OCI-LY7 (cell line): ENCODE measurements around the gene PSMB4. TPM values are rescaled to one million over a fixed set of nuclear protein-coding genes. Genes with fewer than 3 reads are reported as not detected.

ENCODE experiments used
- BruUV-seq: library from RNA; stranded (reverse); fragments of 400-500 nt; replicated peaks from 2 replicates; lab custom pipeline; 2021; lab: Mats Ljungman, UMichigan
- CTCF ChIA-PET: fragments of 300-600 bp; sonication (Branson Sonifier 250); formaldehyde crosslinking; loops from one replicate; lab custom pipeline; 2022; ENCODE audit warnings: antibody characterized with exemption; ENCODE audit not compliant: unreplicated experiment; lab: Charles Lee
- POLR2A ChIA-PET: fragments of 300-600 bp; sonication (Branson Sonifier 250); formaldehyde crosslinking; loops from one replicate; lab custom pipeline; 2022; ENCODE audit warnings: antibody characterized with exemption; lab: Charles Lee
- DNase-seq: peaks from one replicate; pipeline ENCODE4 v3.0.0-alpha.2; 2015; ENCODE audit warnings: low spot score
- H2AFZ ChIP-seq: fragments of 200-600 bp; sonication (generic), shearing (Covaris generic); 2 replicates; pipeline ENCODE4 v1.6.1; 2014; ENCODE audit warnings: mild to moderate bottlenecking, antibody characterized with exemption, low read length, moderate library complexity
- H3K27ac ChIP-seq: fragments of 200-600 bp; sonication (generic); 2 replicates; pipeline ENCODE4 v1.5.1; 2014; ENCODE audit warnings: mixed run types, low read depth, mild to moderate bottlenecking, moderate library complexity, low read length, inconsistent platforms; ENCODE audit not compliant: poor library complexity, severe bottlenecking
- H3K36me3 ChIP-seq: fragments of 200-600 bp; sonication (generic); 2 replicates; pipeline ENCODE4 v1.6.1; 2014; ENCODE audit warnings: mild to moderate bottlenecking, antibody characterized with exemption, low read length, moderate library complexity, mixed read lengths; ENCODE audit not compliant: insufficient read depth
- H3K4me1 ChIP-seq: fragments of 200-600 bp; sonication (generic); 2 replicates; pipeline ENCODE4 v1.5.1; 2014; ENCODE audit warnings: mild to moderate bottlenecking, low read length; ENCODE audit not compliant: insufficient read depth, poor library complexity, severe bottlenecking
- H3K4me2 ChIP-seq: fragments of 200-600 bp; sonication (generic); 2 replicates; pipeline ENCODE4 v1.6.1; 2014; ENCODE audit warnings: mild to moderate bottlenecking, low read length
- H3K4me3 ChIP-seq: fragments of 200-600 bp; sonication (generic); 2 replicates; pipeline ENCODE4 v1.5.1; 2014; ENCODE audit warnings: mild to moderate bottlenecking, low read depth, low read length; ENCODE audit not compliant: poor library complexity, severe bottlenecking
- H3K79me2 ChIP-seq: fragments of 200-600 bp; sonication (generic); 2 replicates; pipeline ENCODE4 v1.6.1; 2016; ENCODE audit warnings: low read depth, mild to moderate bottlenecking, low read length, moderate library complexity, mixed read lengths; ENCODE audit not compliant: insufficient read depth
- H3K9me2 ChIP-seq: fragments of 200-600 bp; sonication (generic); 2 replicates; pipeline ENCODE4 v1.6.1; 2016; ENCODE audit warnings: mild to moderate bottlenecking, low read length, mixed read lengths; ENCODE audit not compliant: insufficient read depth
- H3K9me3 ChIP-seq: fragments of 200-600 bp; sonication (generic); 2 replicates; pipeline ENCODE4 v1.6.1; 2014; ENCODE audit warnings: mild to moderate bottlenecking, mixed run types, low read length, mixed read lengths
- H4K20me1 ChIP-seq: fragments of 200-600 bp; sonication (generic); 2 replicates; pipeline ENCODE4 v1.6.1; 2014; ENCODE audit warnings: mild to moderate bottlenecking, antibody characterized with exemption, low read length, moderate library complexity, mixed read lengths; ENCODE audit not compliant: insufficient read depth
- EZH2phosphoT487 ChIP-seq: fragments of 200-600 bp; sonication (generic); IDR thresholded peaks from 2 replicates; pipeline ENCODE4 v1.6.1; 2018; ENCODE audit warnings: low read depth, borderline replicate concordance, mild to moderate bottlenecking, mixed run types, antibody characterized with exemption, low read length, moderate library complexity, mixed read lengths
- intact Hi-C: fragments of 100-400 bp; cut with micrococcal nuclease; formaldehyde crosslinking; loops from one replicate; pipeline ENCODE4 v1.10.0; 2022; ENCODE audit not compliant: unreplicated experiment
- total RNA-seq, 2 experiments: library from RNA; depleted of rRNA in 1 of 2; stranded (reverse); fragments of >200 nt in 1 of 2; shearing (Covaris generic) in 1 of 2; gene quantifications; 2 replicates each; pipeline ENCODE4 v1.2.3, GENCODE V29; 2014 to 2022
- TF ChIP-seq, protein P1 (sequence below): fragments of 200-600 bp; sonication (generic); conservative IDR thresholded peaks from 2 replicates; pipeline ENCODE4 v1.5.1; 2014; ENCODE audit warnings: mild to moderate bottlenecking, antibody characterized with exemption, low read length, moderate library complexity, mixed read lengths

The PSMB4 gene
- total RNA-seq, 2 experiments from 2014 or later: 242 to 301 TPM

DNA sequence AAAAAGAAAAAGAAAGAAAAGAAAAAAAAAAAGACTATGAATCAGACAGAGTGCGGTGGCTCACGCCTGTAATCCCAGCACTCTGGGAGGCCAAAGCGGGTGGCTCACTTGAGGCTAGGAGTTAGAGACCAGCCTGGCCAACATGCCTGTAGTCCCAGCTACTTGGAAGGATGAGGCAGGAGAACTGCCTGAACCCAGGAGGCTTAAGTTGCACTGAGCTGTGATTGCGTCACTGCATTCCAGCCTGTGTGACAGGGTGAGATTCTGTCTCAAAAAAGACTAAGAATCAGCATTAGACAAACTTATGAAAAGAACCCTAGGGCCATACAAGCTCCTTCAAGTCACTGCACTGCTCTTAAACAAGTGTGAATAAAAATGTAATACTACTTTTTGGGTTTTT, 16.9 kb downstream of the PSMB4 start:
- no peaks in the 10 kb centered on the region for H3K4me1 ChIP-seq
- no peak overlapping the region for H2AFZ ChIP-seq
- no peak overlapping the region for H3K27ac ChIP-seq
- DNase-seq: no peak
- H3K4me2 ChIP-seq: no peak overlapping the region
- TF ChIP-seq, protein P1, sequence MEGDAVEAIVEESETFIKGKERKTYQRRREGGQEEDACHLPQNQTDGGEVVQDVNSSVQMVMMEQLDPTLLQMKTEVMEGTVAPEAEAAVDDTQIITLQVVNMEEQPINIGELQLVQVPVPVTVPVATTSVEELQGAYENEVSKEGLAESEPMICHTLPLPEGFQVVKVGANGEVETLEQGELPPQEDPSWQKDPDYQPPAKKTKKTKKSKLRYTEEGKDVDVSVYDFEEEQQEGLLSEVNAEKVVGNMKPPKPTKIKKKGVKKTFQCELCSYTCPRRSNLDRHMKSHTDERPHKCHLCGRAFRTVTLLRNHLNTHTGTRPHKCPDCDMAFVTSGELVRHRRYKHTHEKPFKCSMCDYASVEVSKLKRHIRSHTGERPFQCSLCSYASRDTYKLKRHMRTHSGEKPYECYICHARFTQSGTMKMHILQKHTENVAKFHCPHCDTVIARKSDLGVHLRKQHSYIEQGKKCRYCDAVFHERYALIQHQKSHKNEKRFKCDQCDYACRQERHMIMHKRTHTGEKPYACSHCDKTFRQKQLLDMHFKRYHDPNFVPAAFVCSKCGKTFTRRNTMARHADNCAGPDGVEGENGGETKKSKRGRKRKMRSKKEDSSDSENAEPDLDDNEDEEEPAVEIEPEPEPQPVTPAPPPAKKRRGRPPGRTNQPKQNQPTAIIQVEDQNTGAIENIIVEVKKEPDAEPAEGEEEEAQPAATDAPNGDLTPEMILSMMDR: no peak
- no peak for TF ChIP-seq EZH2phosphoT487
- peaks cover 91% of the 10 kb centered on the region for H3K36me3 ChIP-seq
- ChIA-PET POLR2A (interaction anchor here (0.6 to 0.7 kb wide), 3 partner anchors 38 to 179 kb away, joined by 3 to 4 read pairs (median 3); partner anchors contain the start of gene ZNF687), CTCF (no interaction called here)
- no peaks in the 10 kb centered on the region for H3K79me2 ChIP-seq
- H3K4me3 ChIP-seq: no peak overlapping the region
- intact Hi-C loops: no loop called here
- no peaks in the 10 kb centered on the region for H3K9me2 ChIP-seq
- 0 out of 2 replicates have a peak, but pooled peaks cover 5% of the 10 kb centered on the region for H4K20me1 ChIP-seq
- H3K9me3 ChIP-seq: no peaks in the 10 kb centered on the region
- BruUV-seq: no TSS peak

DNA sequence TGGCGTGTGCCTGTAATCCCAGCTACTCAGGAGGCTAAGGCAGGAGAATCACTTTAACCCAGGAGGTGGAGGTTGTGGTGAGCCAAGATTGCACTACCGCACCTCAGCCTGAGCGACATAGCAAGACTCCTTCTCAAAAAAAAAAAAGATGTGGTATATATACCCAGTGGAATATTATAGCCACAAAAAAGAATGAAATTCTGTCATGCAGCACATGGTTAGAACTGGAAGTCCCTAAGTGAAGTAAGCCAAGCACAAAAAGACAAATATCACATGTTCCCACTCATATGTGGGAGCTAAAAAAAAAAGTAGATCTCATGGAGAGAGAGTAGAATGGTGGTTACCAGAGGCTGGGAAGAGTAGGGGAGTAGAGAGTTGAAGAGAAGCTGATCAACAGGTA, 18.7 kb downstream of the PSMB4 start:
- Histone ChIP-seq H3K27ac (no peak overlapping the region), H3K9me2 (no peaks in the 10 kb centered on the region), H2AFZ (no peak overlapping the region), H3K4me2 (no peak overlapping the region), H3K4me3 (no peak overlapping the region), H4K20me1 (no peaks in the 10 kb centered on the region), H3K36me3 (peaks cover 91% of the 10 kb centered on the region), H3K4me1 (no peaks in the 10 kb centered on the region), H3K79me2 (no peaks in the 10 kb centered on the region), H3K9me3 (no peaks in the 10 kb centered on the region)
- intact Hi-C loops: no loop called here
- POLR2A ChIA-PET: interaction anchor here (0.7 to 1.0 kb wide), 3 partner anchors 13 to 391 kb away, joined by 3 read pairs; no protein-coding TSS in a partner anchor
- no peak for DNase-seq
- no TSS peak for BruUV-seq
- CTCF ChIA-PET: no interaction called here
- TF ChIP-seq EZH2phosphoT487: no peak
- TF ChIP-seq, protein P1: no peak

DNA sequence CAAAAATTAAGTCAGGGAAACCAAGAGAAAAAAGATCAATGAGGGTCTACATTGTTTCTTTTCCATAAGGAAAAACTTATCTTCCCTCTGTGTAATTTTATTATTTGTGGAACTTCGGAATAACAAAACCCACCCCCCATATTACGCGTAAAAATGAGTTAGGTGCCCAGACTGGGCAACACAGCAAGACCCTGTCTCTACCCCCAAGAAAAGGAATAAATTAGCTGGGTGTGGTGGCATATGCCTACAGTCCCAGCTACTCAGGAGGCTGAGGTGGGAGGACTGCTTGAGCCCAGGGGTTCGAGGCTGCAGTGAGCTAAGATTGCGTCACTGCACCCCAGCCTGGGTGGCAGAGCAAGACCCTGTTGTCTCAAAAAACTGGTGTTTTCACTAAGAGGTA, 20.4 kb downstream of the PSMB4 start:
- H3K79me2 ChIP-seq: no peaks in the 10 kb centered on the region
- POLR2A ChIA-PET: interaction anchor here (1.4 kb wide), 1 partner anchor 13 kb away, joined by 5 read pairs; no protein-coding TSS in a partner anchor
- no peak for DNase-seq

More for the DNA sequence above, 20.4 kb downstream of the PSMB4 start:
- no peak for TF ChIP-seq EZH2phosphoT487
- TF ChIP-seq, protein P1: no peak
- Histone ChIP-seq H3K9me2 (no peaks in the 10 kb centered on the region), H3K4me3 (no peak overlapping the region), H3K4me2 (no peak overlapping the region), H3K4me1 (no peaks in the 10 kb centered on the region), H3K36me3 (peaks cover 92% of the 10 kb centered on the region), H4K20me1 (no peaks in the 10 kb centered on the region), H3K27ac (no peak overlapping the region), H3K9me3 (no peaks in the 10 kb centered on the region), H2AFZ (no peak overlapping the region)
- CTCF ChIA-PET: no interaction called here
- BruUV-seq: no TSS peak
- intact Hi-C loops: no loop called here
